Ascending aorta (tissue), 2 donors: ENCODE results near the gene RNASE3. TPM values are rescaled to one million over a fixed set of nuclear protein-coding genes. Genes with fewer than 3 reads are reported as not detected.
"Not testable (repeated sequence)": the region's sequence is repeated elsewhere in the genome, so short reads cannot be mapped to it uniquely, and the experiment has no call there.

Experiments used
- DNase-seq, 2 donors: peaks; one replicate each; pipeline ENCODE4 v3.0.0-alpha.2; 2019; ENCODE audit warnings: low spot score in 2 of 2
- H3K27ac ChIP-seq, 2 donors: fragments of 200-600 bp; sonication (generic); one replicate each; pipeline ENCODE4 v1.5.1; 2016 to 2017; ENCODE audit warnings: mild to moderate bottlenecking in 1 of 2
- H3K27me3 ChIP-seq: fragments of 200-600 bp; sonication (generic); one replicate; pipeline ENCODE4 v1.5.1; 2017
- H3K36me3 ChIP-seq, 2 donors: fragments of 200-600 bp; sonication (generic); one replicate each; pipeline ENCODE4 v1.5.1; 2016
- H3K4me1 ChIP-seq, 2 donors: fragments of 200-600 bp; sonication (generic); one replicate each; pipeline ENCODE4 v1.5.1; 2016 to 2017; ENCODE audit warnings: mild to moderate bottlenecking in 1 of 2
- H3K4me3 ChIP-seq, 2 donors: fragments of 200-600 bp; sonication (generic); one replicate each; pipeline ENCODE4 v1.5.1; 2016 to 2017; ENCODE audit warnings: mild to moderate bottlenecking in 1 of 2
- H3K9me3 ChIP-seq, 2 donors: fragments of 200-600 bp; sonication (generic); one replicate each; pipeline ENCODE4 v1.5.1; 2016
- CTCF ChIP-seq, 3 experiments: fragments of 200-600 bp in 2 of 3; fragments of 450-650 bp in 1 of 3; sonication (generic) in 2 of 3; IDR thresholded peaks; one replicate each; pipeline ENCODE4 v1.5.1; 2016 to 2019; ENCODE audit warnings: antibody characterized with exemption in 3 of 3, mild to moderate bottlenecking in 1 of 3, moderate library complexity in 1 of 3
- intact Hi-C: fragments of 100-400 bp; cut with DNase I; formaldehyde crosslinking; loops from one replicate; pipeline ENCODE4 v1.15.1; 2023
- total RNA-seq: library from RNA; depleted of rRNA; stranded (reverse); fragments of >200 nt; gene quantifications from one replicate; pipeline ENCODE4 v1.1.0, GENCODE V29; 2016

RNASE3 gene
- total RNA-seq, 1 donor from 2014 or later = not detected

GRCh38 chr14:20873370-20874177 lies 17.6 kb upstream of the RNASE3 start:
- Histone ChIP-seq H3K27me3 (no peaks in the 10 kb centered on the region), H3K36me3 (no peaks in the 10 kb centered on the region), H3K4me3 (no peak overlapping the region), H3K27ac (no peak overlapping the region), H3K9me3 (no peaks in the 10 kb centered on the region), H3K4me1 (no peaks in the 10 kb centered on the region)
- intact Hi-C loops = loop anchor here (1.0 kb wide), 1 partner anchor 16 kb away; no protein-coding TSS in a partner anchor
- DNase-seq = peak in 1 of 2 donors; percentile 89
- TF ChIP-seq CTCF (IDR thresholded peaks at IDR 0.05) = peak; percentile 62 to 77 (median 76)

- no peak for DNase-seq
- Histone ChIP-seq H3K36me3 (no peaks in the 10 kb centered on the region), H3K27me3 (no peaks in the 10 kb centered on the region), H3K27ac (no peak overlapping the region), H3K4me3 (no peak overlapping the region), H3K4me1 (no peaks in the 10 kb centered on the region), H3K9me3 (no peaks in the 10 kb centered on the region)
- intact Hi-C loops = no loop called here
- no peak for TF ChIP-seq CTCF (IDR thresholded peaks at IDR 0.05)
Observed at GRCh38 chr14:20877016-20877415, 14.2 kb upstream of the RNASE3 start.

GRCh38 chr14:20878695-20879094 lies 12.5 kb upstream of the RNASE3 start:
- DNase-seq = no peak
- intact Hi-C loops = no loop called here

GRCh38 chr14:20881229-20881628 lies 10.0 kb upstream of the RNASE3 start:
- H3K27ac ChIP-seq, H3K36me3 ChIP-seq, H3K27me3 ChIP-seq, H3K4me1 ChIP-seq, H3K4me3 ChIP-seq, H3K9me3 ChIP-seq, intact Hi-C loops, DNase-seq: not testable (repeated sequence)

More at GRCh38 chr14:20878695-20879094, 12.5 kb upstream of the RNASE3 start:
- Histone ChIP-seq H3K27ac (no peak overlapping the region), H3K27me3 (no peaks in the 10 kb centered on the region), H3K4me1 (no peaks in the 10 kb centered on the region), H3K36me3 (no peaks in the 10 kb centered on the region), H3K9me3 (no peaks in the 10 kb centered on the region), H3K4me3 (no peak overlapping the region)
- no peak for TF ChIP-seq CTCF (IDR thresholded peaks at IDR 0.05)

- H3K4me3 ChIP-seq, DNase-seq, H3K27me3 ChIP-seq, intact Hi-C loops, H3K9me3 ChIP-seq, H3K36me3 ChIP-seq, H3K27ac ChIP-seq, H3K4me1 ChIP-seq: not testable (repeated sequence)
Observed at GRCh38 chr14:20882787-20883186, 8.4 kb upstream of the RNASE3 start.

- H3K9me3 ChIP-seq, intact Hi-C loops, H3K36me3 ChIP-seq, H3K4me1 ChIP-seq, H3K27me3 ChIP-seq, H3K4me3 ChIP-seq, DNase-seq, H3K27ac ChIP-seq: not testable (repeated sequence)
Observed at GRCh38 chr14:20888411-20888810, 2.8 kb upstream of the RNASE3 start.

- DNase-seq, H3K27ac ChIP-seq, H3K9me3 ChIP-seq, H3K4me1 ChIP-seq, intact Hi-C loops, H3K36me3 ChIP-seq, H3K4me3 ChIP-seq, H3K27me3 ChIP-seq: not testable (repeated sequence)
Observed at GRCh38 chr14:20895322-20895721, 4.1 kb downstream of the RNASE3 start.
